ENCODE results near the gene KLHDC4.

GRCh38 chr16:87733190-87733589, 32.6 kb downstream of the KLHDC4 start:
- TF ChIP-seq CTCF (IDR thresholded peaks at IDR 0.05; ENCODE audit: insufficient read depth, low read length, poor library complexity, severe bottlenecking), result no peak
- TF ChIP-seq EZH2phosphoT487 (conservative IDR thresholded peaks at IDR 0.05; ENCODE audit: low read length), result no peak

Data from SU-DHL-6 (cell line).